Activated T-helper 1 cell treated with Interleukin-2 at 50 U/mL for 16 hours (primary cell): ENCODE measurements around the gene MAST1.
"Not testable (repeated sequence)": the region's sequence is repeated elsewhere in the genome, so short reads cannot be mapped to it uniquely, and the experiment has no call there.

Source experiments
- DNase-seq: peaks from one replicate; pipeline ENCODE4 v3.0.0-alpha.2; 2020; ENCODE audit warnings: low read depth

The MAST1 gene

DNA sequence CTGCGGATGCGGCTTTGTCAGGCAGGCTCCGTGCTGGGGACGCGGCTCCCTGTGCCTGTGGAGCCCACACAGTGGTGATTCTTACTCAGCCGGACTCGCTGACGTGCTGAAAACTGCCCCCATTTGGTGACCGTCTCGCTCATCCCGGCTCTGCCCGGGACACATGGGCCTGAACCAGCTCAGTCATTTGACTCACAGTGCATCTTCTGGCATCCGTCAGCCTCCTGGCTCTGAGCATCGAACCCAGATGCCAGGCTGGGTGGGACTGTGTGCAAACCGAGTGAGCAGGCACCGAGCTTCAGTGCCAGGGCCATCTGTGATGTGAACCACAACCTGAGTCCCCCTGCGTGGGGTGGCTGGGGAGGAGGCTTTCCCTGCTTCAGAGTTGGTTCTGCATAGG lies 58.1 kb downstream of the MAST1 start:
- no peak for DNase-seq

DNA sequence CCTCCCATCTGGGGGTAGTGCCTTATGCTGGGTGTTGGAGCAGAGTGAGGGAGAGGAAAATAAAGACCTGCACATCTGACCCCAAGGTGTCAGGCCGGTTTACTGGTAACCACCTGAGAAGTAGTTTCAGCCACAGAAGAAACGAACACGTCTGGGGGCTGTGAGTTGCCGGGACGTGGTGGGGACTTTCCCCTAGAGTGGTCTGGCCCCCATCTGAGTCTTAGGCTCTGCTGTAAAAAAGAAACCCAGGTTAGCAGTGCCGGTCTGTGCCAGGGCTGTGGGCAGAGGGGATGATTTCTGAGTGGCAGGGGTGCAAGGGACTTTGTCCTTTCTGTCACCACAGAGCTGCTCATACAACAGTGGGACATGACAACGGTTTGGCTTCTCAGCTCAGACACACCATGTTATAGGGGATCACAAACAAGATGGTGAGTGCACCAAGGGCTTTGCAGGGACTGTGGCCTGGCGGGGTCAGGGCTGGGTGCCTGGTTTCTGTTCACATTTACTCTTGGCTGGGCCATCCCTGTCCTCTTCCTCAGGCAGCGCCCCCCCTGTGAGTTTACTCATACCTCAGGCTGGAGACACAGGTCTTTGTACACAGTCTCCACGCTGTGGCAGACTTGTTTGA lies 61.7 kb downstream of the MAST1 start:
- DNase-seq = no peak

- no peak for DNase-seq
Observed at GRCh38 chr19:12907166-12907565, 68.9 kb downstream of the MAST1 start.

DNA sequence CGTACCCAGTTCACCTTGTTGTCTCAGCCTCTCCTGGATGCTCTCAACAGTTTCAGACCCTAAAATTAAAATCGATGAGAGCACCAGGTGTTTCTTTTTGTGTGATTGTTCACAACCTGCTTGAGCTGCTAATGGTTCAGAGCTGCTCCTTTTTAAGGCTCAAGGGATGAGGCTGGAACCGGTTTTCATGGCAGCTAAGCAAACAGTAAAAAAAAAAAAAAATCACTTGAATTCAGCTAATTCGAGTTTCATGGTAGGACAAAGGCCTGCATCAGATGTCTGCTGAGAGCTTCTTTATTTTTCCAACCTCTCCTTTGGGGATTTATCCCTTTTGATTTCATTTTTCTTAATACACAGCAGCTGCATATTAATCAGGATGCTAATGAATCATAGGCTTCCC lies 74.3 kb downstream of the MAST1 start:
- no peak for DNase-seq

- DNase-seq = no peak
Observed at GRCh38 chr19:12913011-12913561, 74.8 kb downstream of the MAST1 start.

GRCh38 chr19:12913851-12914690 lies 75.8 kb downstream of the MAST1 start:
- DNase-seq = peak; percentile 22

- DNase-seq = not testable (repeated sequence)
Observed at GRCh38 chr19:12915860-12916259, 77.5 kb downstream of the MAST1 start.

DNA sequence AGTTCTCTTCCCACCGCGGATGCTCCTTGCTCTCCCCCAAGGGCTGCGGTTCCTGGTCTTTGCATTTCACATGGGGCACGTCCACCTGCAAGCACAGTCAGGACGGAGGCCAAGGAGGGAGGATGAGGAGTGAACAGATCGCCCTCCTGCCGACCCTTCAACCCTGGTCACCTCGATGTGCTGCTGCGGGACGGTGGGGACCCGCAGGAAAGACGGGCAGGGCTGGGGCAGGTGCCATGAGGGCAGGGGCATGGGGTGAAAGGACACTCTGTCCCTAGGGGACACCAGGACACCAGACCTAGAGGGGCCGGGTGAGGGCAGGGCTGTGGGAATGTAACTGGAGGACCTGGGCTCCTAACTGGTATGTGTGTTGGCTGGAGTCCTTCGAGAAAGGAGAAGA lies 79.9 kb downstream of the MAST1 start:
- DNase-seq = no peak

DNA sequence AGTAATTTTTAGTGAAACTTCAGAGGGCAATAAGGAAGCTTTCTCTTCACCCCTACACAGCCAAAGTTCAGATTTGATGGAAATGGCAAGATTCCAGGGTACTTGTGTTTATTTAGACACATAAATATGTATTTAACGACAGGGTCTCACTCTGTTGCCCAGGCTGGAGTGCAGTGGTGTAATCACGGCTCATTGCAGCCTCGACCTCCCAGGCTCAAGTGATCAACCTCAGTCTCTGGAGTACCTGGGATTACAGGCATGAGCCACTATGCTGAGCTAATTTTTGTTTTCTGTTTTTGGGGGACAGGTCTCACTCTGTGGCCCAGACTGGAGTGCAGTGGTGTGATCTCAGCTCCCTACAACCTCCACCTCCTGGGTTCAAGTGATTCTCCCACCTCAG lies 82.7 kb downstream of the MAST1 start:
- DNase-seq = no peak

- no peak for DNase-seq
Observed at GRCh38 chr19:12922959-12923358, 84.6 kb downstream of the MAST1 start.
